ENCODE data around the gene SAXO1. TPM values are rescaled to one million over a fixed set of nuclear protein-coding genes. Genes with fewer than 3 reads are reported as not detected.

Gene SAXO1
- total RNA-seq, 1 experiment from 2014 or later = 0.09 TPM

DNA sequence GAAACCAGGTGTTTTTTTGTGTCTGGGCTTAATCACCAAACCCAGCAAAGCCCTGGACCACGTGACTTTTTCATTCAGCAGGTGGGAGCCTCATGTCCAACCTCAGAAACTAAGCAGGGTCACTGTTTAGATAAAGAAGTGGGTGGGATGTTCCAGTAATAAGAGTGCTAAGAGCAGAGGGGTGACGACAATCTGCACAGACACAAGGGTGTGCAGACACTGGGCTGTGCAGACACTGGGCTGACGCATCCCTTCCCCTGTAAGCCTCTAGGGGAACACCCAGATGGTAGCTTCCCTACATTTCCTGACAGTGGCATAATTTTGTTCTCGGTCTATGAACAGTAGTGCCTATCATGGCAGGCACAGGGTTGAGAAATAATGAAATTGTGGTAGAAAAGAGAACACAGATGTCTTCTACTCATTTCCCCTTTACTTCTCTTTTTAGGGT is 85.1 kb downstream of the SAXO1 start:
- ChIA-PET POLR2A (no interaction called here), CTCF (no interaction called here)
- no peaks in the 10 kb centered on the region for H3K36me3 Mint-ChIP-seq
- H3K9me3 Mint-ChIP-seq = peaks cover 7% of the 10 kb centered on the region; the same call in 1 of the 2 replicates
- peaks cover 11% of the 10 kb centered on the region for H3K4me1 Mint-ChIP-seq
- H3K27ac Mint-ChIP-seq = no peak overlapping the region
- H3K27me3 Mint-ChIP-seq (ENCODE audit: low read depth) = no peaks in the 10 kb centered on the region
- no peak overlapping the region for H3K4me3 Mint-ChIP-seq
- DNase-seq (ENCODE audit: low spot score) = no peak
- ATAC-seq = no peak; the same call in 1 of the 2 replicates
- TF ChIP-seq ZNF281 (CRISPR knock-in tag; IDR thresholded peaks at IDR 0.05) (no peak), MYBL2 (CRISPR knock-in tag; IDR thresholded peaks at IDR 0.05) (no peak), ZNF671 (CRISPR knock-in tag; IDR thresholded peaks at IDR 0.05) (no peak), FOXP1 (CRISPR knock-in tag; IDR thresholded peaks at IDR 0.05; ENCODE audit: borderline replicate concordance) (no peak), KAT7 (CRISPR knock-in tag; IDR thresholded peaks at IDR 0.05; ENCODE audit: borderline replicate concordance) (no peak), CREB1 (CRISPR knock-in tag; IDR thresholded peaks at IDR 0.05) (no peak), TCF7 (CRISPR knock-in tag; IDR thresholded peaks at IDR 0.05; ENCODE audit: low read depth) (no peak), PRRX2 (CRISPR knock-in tag; IDR thresholded peaks at IDR 0.05) (no peak), TEAD1 (CRISPR knock-in tag; IDR thresholded peaks at IDR 0.05) (no peak), ZNF317 (CRISPR knock-in tag; IDR thresholded peaks at IDR 0.05; ENCODE audit: borderline replicate concordance, low read depth) (no peak), OVOL2 (CRISPR knock-in tag; IDR thresholded peaks at IDR 0.05; ENCODE audit: borderline replicate concordance) (no peak), MXD4 (CRISPR knock-in tag; IDR thresholded peaks at IDR 0.05; ENCODE audit: borderline replicate concordance) (no peak), ETV6 (CRISPR knock-in tag; IDR thresholded peaks at IDR 0.05) (no peak), NFE2L1 (CRISPR knock-in tag; IDR thresholded peaks at IDR 0.05) (no peak)
- TF ChIP-seq, protein P1, sequence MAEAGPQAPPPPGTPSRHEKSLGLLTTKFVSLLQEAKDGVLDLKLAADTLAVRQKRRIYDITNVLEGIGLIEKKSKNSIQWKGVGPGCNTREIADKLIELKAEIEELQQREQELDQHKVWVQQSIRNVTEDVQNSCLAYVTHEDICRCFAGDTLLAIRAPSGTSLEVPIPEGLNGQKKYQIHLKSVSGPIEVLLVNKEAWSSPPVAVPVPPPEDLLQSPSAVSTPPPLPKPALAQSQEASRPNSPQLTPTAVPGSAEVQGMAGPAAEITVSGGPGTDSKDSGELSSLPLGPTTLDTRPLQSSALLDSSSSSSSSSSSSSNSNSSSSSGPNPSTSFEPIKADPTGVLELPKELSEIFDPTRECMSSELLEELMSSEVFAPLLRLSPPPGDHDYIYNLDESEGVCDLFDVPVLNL (CRISPR knock-in tag; IDR thresholded peaks at IDR 0.05; ENCODE audit: borderline replicate concordance, low read depth) = no peak
- TF ChIP-seq, protein P2, sequence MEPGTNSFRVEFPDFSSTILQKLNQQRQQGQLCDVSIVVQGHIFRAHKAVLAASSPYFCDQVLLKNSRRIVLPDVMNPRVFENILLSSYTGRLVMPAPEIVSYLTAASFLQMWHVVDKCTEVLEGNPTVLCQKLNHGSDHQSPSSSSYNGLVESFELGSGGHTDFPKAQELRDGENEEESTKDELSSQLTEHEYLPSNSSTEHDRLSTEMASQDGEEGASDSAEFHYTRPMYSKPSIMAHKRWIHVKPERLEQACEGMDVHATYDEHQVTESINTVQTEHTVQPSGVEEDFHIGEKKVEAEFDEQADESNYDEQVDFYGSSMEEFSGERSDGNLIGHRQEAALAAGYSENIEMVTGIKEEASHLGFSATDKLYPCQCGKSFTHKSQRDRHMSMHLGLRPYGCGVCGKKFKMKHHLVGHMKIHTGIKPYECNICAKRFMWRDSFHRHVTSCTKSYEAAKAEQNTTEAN (CRISPR knock-in tag; IDR thresholded peaks at IDR 0.05) = no peak

DNA sequence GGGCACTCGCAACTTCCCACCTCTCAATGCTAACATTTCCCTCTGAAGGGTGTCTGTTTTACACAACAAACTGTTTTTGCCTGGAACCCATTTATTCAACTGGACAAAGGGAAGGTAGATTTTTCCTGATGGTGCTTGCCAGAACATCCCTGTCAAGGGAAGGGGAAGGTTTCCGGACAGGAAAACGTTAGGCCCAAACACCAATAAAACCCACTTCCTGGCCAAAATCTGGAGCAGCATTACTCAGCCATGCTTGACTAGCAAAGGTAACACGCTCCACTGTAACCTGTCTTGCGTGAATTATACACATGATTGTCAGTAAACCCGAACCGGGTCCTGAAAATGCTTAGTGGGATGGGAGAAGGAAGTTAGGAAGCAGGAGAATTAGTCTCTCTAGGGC is 90.2 kb downstream of the SAXO1 start:
- TF ChIP-seq FOXJ3 (CRISPR knock-in tag; IDR thresholded peaks at IDR 0.05; ENCODE audit: borderline replicate concordance) (no peak), CREM (CRISPR knock-in tag; IDR thresholded peaks at IDR 0.05) (no peak), EMX1 (CRISPR knock-in tag; IDR thresholded peaks at IDR 0.05) (no peak), ELF4 (CRISPR knock-in tag; IDR thresholded peaks at IDR 0.05; ENCODE audit: low read depth) (no peak), GABPB1 (CRISPR knock-in tag; IDR thresholded peaks at IDR 0.05) (no peak), KAT7 (CRISPR knock-in tag; IDR thresholded peaks at IDR 0.05; ENCODE audit: borderline replicate concordance) (no peak)
- TF ChIP-seq, protein P3, sequence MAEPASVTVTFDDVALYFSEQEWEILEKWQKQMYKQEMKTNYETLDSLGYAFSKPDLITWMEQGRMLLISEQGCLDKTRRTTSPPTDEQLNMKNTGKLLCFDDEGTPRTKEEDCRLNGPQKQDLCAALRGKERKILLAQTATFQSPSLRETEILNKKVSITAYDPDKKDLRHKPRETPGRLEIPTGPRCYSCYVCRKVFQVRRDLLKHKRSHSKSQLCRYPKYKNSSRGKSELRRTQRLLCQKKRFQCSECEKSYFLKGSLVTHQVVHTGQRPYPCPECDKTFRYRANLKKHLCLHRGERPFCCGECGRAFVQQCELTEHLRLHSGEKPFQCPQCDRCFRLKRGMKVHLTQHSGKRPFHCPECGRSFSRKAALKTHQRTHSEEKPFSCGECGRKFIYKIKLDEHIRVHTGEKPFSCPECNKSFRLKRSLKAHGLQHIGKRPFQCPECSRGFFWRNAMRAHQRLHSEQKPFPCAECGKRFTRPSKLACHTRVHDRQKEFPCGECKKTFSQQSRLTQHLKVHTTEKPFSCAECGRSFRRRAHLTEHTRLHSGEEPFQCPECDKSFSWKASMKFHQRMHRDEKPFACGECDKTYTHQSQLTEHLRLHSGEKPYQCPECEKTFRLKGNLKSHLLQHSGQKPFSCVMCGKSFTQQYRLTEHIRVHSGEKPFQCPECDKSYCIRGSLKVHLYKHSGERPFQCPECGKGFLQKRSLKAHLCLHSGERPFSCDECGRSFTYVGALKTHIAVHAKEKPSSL (CRISPR knock-in tag; conservative IDR thresholded peaks at IDR 0.05) = no peak
- Mint-ChIP-seq H3K4me3 (no peak overlapping the region), H3K9me3 (peaks cover 7% of the 10 kb centered on the region; the same call in 1 of the 2 replicates), H3K27ac (no peak overlapping the region), H3K36me3 (no peaks in the 10 kb centered on the region), H3K27me3 (ENCODE audit: low read depth) (no peaks in the 10 kb centered on the region), H3K4me1 (peaks cover 11% of the 10 kb centered on the region)
- ChIA-PET CTCF (no interaction called here), POLR2A (no interaction called here)
- DNase-seq (ENCODE audit: low spot score) (no peak), ATAC-seq (no peak)
